Measurements from ENCODE around the gene CACNA1D. TPM values are rescaled to one million over a fixed set of nuclear protein-coding genes. Genes with fewer than 3 reads are reported as not detected.

The CACNA1D gene
- total and polyA plus RNA-seq, 2 donors (not counting 3 experiments of a cell fraction or from before 2014, with no cell fraction given), result 0.06 TPM; not detected in 1

GRCh38 chr3:53583161-53583690, 88.8 kb downstream of the CACNA1D start:
- dilution Hi-C loops (cut with MboI; ENCODE audit: extremely low pct_ligation_motif_present, low sequenced_read_pairs) (no loop called here), intact Hi-C loops (cut with micrococcal nuclease) (no loop called here)
- no peak overlapping the region for H3K4me3 ChIP-seq (replicated peaks in 1 of 3; ENCODE audit: insufficient read depth in 1 of 3, low read depth in 1 of 3, low read length in 3 of 3)
- FAIRE-seq (no peak), DNase-seq (ENCODE audit: low read depth, low spot score) (no peak)
- H3K4me2 ChIP-seq (ENCODE audit: insufficient read depth, low read length), result no peak overlapping the region
- no peaks in the 10 kb centered on the region for H3K27me3 ChIP-seq (ENCODE audit: control insufficient read depth in 2 of 2, insufficient read depth in 2 of 2, low read length in 2 of 2)
- H3K9me1 ChIP-seq (replicated peaks; ENCODE audit: control insufficient read depth, extremely low read depth, insufficient read depth, low read length), result no peaks in the 10 kb centered on the region
- ChIA-PET CTCF (interaction anchor here (1.7 kb wide), 1 partner anchor 9 kb away, joined by 4 read pairs; no protein-coding TSS in a partner anchor), POLR2A (no interaction called here)
- no peak overlapping the region for H3K27ac ChIP-seq (ENCODE audit: insufficient read depth, low read depth, low read length)
- no peaks in the 10 kb centered on the region for H4K20me1 ChIP-seq (replicated peaks; ENCODE audit: control insufficient read depth, extremely low read depth, insufficient read depth, low read length)
- no peak overlapping the region for H3K9ac ChIP-seq (replicated peaks; ENCODE audit: extremely low read depth, insufficient read depth, low read length)
- no peaks in the 10 kb centered on the region for H3K9me3 ChIP-seq (replicated peaks; ENCODE audit: control insufficient read depth, insufficient read depth, low read length)
- TF ChIP-seq MYC (IDR thresholded peaks at IDR 0.05; ENCODE audit: low read depth, low read length) (no peak), CTCF (IDR thresholded peaks at IDR 0.05; ENCODE audit: extremely low read depth in 1 of 2, insufficient read depth in 1 of 2, low read depth in 1 of 2, low read length in 2 of 2) (no peak), POLR2AphosphoS5 (IDR thresholded peaks at IDR 0.05; ENCODE audit: insufficient read depth, low read depth, low read length) (no peak), POLR2A (IDR thresholded peaks at IDR 0.05; ENCODE audit: low read depth, low read length) (no peak), MAX (IDR thresholded peaks at IDR 0.05; ENCODE audit: insufficient read depth, insufficient read length) (no peak), EZH2 (IDR thresholded peaks at IDR 0.05; ENCODE audit: borderline replicate concordance, low read depth, low read length, severe bottlenecking) (no peak), FOS (IDR thresholded peaks at IDR 0.05; ENCODE audit: borderline replicate concordance, insufficient read depth, low read length) (no peak), JUN (IDR thresholded peaks at IDR 0.05; ENCODE audit: borderline replicate concordance, insufficient read depth, insufficient read length, low read depth) (no peak), GATA2 (IDR thresholded peaks at IDR 0.05; ENCODE audit: insufficient read depth, insufficient read length, low read depth, low read length) (no peak)
- H3K79me2 ChIP-seq (ENCODE audit: control insufficient read depth, insufficient read depth, low read length), result no peaks in the 10 kb centered on the region
- no peak overlapping the region for H2AFZ ChIP-seq (ENCODE audit: low read depth, low read length)
- H3K36me3 ChIP-seq (ENCODE audit: control insufficient read depth in 2 of 2, extremely low read depth in 1 of 2, insufficient read depth in 2 of 2, low read length in 2 of 2), result no peaks in the 10 kb centered on the region
- H3K4me1 ChIP-seq (ENCODE audit: control insufficient read depth, extremely low read depth, insufficient read depth, low read length), result no peaks in the 10 kb centered on the region
- no TSS peak for BruUV-seq (replicated peaks)
